NAMALWA (cell line): ENCODE data around the gene P2RX6.

Experiments used
- DNase-seq: peaks from one replicate; pipeline ENCODE4 v3.0.0-alpha.2; 2015; ENCODE audit warnings: low spot score

P2RX6 gene

GRCh38 chr22:21012446-21013407 lies 2.2 kb upstream of the P2RX6 start:
- DNase-seq: no peak

GRCh38 chr22:21013657-21014201 lies 1.2 kb upstream of the P2RX6 start:
- no peak for DNase-seq

DNA sequence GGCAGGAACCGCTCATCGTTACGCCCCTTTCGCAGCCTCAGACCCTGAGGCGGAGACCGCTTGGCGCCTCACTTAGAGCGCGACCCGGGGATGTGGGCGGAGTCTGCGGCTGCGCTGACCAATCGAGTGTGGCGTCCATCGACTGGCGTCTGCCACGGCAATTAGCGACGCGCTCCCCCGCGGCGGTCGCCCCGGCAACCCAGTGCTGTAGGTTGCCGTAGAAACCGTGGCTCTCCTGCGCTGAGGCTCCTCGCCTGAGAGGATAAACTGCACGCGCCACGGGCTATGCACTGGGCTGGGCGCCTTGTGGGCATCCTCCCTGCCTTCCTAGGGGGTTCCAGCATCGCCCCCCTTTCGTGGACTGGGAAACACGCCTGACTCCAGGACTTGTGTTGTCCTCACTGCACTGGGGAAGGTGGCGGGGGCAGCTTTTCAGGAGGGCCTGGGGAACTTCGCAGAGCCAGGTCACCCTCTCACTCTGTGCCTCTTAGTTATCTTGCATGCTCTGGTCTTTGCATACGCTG lies 701 bp upstream of the P2RX6 start:
- DNase-seq: peak; percentile 90

GRCh38 chr22:21015466-21016006 lies 571 bp downstream of the P2RX6 start:
- DNase-seq: no peak

- no peak for DNase-seq
These were observed 1.9 kb downstream of the P2RX6 start for GRCh38 chr22:21016644-21017420.

GRCh38 chr22:21018314-21018713 lies 3.3 kb downstream of the P2RX6 start:
- DNase-seq: no peak

DNA sequence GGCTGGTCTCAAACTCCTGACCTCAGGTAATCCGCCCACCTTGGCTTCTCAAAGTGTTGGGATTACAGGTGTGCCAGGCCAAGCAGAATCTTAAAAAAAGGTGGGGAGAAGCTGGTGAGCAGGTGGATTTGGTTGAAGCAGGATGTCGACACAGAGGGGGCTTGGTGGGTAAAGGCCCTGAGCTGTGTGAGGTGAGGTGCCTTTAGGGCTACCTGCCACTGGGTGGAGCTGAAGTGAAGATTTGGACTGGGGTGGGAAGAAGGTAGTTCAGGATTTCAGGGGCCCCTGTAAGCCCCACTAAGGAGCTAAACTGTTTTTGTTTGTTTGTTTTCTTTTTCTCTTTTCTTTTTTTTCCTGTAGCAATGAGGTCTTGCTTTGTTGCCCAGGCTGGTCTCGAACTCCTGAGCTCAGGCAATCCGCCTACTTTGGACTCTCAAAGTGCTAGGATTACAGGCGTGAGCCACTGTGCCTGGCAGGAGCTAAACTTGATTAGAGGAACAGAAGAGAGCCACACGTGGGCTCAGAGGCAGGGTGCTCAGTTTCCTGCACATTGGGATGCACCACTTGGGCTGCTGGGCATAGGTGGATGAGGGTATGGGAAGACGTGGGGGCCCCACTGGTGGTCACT lies 6.0 kb downstream of the P2RX6 start:
- DNase-seq: peak; percentile 66

DNA sequence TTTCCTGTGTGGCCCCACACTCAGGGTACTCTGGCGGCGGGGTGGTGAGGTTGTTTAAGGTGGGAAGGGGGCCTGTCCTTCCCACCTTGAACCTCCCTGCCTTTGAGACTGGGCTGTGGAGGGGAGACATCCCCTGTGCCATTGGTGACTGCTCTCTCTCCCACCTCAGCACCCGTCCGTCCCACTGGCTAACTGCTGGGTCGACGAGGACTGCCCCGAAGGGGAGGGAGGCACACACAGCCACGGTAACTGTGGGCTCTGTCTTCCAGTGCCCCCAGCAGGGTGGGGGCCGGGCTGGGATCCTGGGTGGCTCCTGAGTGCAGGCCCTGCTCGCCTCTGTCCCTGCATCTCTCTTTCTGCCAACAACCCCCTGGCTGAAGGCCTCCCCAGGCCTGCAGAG lies 7.5 kb downstream of the P2RX6 start:
- no peak for DNase-seq

DNA sequence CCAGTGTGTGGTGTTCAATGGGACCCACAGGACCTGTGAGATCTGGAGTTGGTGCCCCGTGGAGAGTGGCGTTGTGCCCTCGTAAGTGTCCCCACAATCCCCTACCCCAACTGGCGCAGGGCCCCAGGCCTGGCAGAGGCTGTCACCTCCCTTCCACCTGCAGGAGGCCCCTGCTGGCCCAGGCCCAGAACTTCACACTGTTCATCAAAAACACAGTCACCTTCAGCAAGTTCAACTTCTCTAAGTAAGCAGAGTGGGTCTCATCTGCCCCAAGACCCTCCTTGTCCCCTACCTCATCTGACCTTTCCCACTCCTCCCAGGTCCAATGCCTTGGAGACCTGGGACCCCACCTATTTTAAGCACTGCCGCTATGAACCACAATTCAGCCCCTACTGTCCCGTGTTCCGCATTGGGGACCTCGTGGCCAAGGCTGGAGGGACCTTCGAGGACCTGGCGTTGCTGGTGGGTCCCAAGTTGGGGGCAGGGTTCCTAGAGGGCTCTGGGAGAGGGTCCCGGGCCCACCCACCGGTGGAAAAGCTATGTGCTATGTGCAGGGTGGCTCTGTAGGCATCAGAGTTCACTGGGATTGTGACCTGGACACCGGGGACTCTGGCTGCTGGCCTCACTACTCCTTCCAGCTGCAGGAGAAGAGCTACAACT lies 8.1 kb downstream of the P2RX6 start:
- DNase-seq: peak; percentile 51

GRCh38 chr22:21025266-21025665 lies 10.3 kb downstream of the P2RX6 start:
- DNase-seq: no peak

DNA sequence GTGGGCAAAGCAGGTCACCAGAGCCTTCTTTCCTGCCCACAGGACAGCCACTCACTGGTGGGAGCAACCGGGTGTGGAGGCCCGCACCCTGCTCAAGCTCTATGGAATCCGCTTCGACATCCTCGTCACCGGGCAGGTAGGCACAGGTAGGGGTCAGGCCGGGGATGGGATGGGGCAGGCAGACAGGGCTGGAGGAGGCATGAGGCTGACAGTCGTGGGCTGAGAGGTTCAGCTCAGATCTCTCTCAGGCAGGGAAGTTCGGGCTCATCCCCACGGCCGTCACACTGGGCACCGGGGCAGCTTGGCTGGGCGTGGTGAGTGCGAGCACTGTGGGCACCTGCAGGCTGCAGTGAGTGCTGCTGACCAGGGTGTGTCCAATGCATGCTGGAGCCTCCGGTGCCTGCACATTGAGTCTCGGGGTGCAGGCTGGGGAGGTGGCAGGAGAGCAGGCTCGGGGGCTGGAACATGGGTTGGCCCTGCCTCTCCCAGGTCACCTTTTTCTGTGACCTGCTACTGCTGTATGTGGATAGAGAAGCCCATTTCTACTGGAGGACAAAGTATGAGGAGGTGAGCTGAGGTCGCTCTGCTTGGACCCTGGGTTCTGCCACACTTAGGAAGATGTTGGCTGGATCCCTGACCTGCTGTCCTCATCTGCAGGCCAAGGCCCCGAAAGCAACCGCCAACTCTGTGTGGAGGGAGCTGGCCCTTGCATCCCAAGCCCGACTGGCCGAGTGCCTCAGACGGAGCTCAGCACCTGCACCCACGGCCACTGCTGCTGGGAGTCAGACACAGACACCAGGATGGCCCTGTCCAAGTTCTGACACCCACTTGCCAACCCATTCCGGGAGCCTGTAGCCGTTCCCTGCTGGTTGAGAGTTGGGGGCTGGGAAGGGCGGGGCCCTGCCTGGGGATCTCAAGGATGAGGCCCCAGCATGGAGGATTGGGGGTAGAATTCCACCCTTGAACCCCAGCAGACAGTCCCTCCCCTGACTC lies 11.1 kb downstream of the P2RX6 start:
- DNase-seq: no peak

DNA sequence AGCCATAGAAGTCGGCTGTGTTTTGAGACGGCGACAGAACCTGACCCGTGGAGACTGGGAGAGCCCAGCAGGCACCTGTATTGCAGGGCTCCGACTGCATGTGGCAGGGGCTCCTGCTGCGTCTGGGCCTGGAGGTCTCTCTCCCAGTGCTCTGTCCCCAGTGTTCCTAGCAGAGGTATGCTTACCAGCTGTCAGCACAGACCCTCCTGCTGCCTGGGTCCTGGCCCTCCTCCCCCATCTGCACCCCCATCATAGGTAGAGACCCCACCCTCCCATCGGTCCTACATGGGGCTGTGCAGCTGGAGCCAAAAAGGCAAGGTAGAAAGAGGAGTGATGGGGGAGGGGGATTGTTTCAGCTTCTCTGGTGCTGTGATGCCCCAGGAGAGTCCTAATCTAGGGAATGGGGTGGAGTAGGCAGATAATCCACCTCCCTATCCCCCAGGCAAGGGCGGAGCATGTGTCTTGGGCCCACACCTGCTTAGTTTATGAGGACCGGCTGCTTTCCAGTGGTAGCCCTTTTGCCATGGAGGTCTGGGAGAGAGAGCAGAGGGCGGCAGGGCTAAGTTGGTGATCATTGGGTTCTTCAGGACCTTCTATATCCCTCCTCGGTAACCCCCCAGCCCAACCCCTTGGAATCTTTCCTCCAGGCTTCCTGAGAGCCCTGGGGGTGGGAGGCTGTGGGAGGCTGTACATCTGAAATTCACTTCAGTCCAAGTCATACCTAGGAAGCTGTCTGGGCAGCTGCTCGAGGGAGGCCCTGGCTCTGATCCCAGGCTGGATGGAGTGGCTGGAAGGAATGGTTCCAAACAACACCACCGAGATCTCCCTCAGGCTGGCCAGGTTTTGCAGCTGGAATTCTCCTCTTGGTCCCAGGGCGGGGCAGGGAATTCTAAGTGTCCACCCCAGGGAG lies 12.1 kb downstream of the P2RX6 start:
- no peak for DNase-seq

- DNase-seq: no peak
These were observed 13.6 kb downstream of the P2RX6 start for GRCh38 chr22:21028277-21029251.

DNA sequence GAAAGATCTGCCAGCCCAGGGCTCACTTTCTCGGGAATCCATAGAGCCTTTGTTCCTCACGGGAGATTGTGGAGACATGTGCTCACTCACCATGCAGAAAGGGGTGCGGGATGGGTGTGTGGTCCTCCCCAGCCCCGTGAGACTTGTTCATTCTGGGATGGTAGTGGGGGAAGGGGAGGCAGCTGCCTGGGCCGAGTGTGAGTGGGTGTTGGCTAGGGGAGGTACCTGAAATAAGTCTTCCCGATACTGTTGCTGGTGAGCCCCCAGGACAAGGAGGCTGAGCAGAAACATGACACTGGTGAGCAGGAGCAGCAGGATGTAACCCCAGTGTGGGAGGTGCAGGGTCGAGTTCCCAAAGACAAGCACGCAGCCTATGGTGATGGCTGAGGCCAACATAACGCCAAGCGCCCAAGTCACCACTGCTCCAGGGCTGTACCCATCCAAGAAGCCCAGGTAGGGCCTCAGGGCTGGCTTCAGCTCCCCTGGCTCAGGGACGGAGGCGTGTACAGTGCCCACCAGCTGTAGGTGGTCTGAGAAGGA lies 14.6 kb downstream of the P2RX6 start:
- no peak for DNase-seq

DNA sequence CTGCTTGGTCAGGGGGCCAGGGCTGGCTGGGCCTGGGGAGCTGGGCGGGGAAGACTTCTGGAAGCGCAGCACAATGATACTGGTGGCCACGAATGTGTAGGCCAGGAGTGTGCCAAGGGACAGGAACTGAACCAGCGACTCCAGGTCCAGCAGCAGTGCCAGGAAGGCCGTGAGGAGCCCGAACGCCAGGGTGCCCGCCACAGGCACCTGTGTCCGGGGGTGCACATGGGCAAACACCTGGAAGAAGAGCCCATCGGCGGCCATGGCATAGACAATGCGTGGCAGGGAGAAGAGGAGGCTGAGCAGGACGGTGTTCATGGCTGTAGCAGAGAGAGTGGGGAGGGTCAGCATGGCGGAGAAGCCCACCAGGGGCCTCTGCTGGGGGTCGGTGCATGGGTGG lies 15.1 kb downstream of the P2RX6 start:
- DNase-seq: no peak

GRCh38 chr22:21030621-21031544 lies 15.9 kb downstream of the P2RX6 start:
- no peak for DNase-seq
